ENCODE data around the gene LTBP1. TPM values are rescaled to one million over a fixed set of nuclear protein-coding genes. Genes with fewer than 3 reads are reported as not detected.

LTBP1 gene
- total RNA-seq, 2 donors from 2014 or later = 0.04 to 0.29 TPM

- no peaks in the 10 kb centered on the region for H3K36me3 Mint-ChIP-seq (ENCODE audit: low read depth)
- H3K27me3 Mint-ChIP-seq = peaks cover 14% of the 10 kb centered on the region
- no peak overlapping the region for H3K4me3 Mint-ChIP-seq
- no peaks in the 10 kb centered on the region for H3K9me3 Mint-ChIP-seq
- no peak for ATAC-seq (replicated peaks)
- no peaks in the 10 kb centered on the region for H3K4me1 Mint-ChIP-seq
- no peak overlapping the region for H3K27ac Mint-ChIP-seq
Observed at GRCh38 chr2:33236482-33237385, 290.0 kb downstream of the LTBP1 start.

GRCh38 chr2:33238111-33238510 is 291.4 kb downstream of the LTBP1 start:
- Mint-ChIP-seq H3K27ac (no peak overlapping the region), H3K36me3 (ENCODE audit: low read depth) (no peaks in the 10 kb centered on the region), H3K4me3 (no peak overlapping the region), H3K27me3 (peaks cover 7% of the 10 kb centered on the region), H3K4me1 (no peaks in the 10 kb centered on the region), H3K9me3 (no peaks in the 10 kb centered on the region)
- no peak for ATAC-seq (replicated peaks)

GRCh38 chr2:33240178-33240577 is 293.4 kb downstream of the LTBP1 start:
- no peak overlapping the region for H3K27ac Mint-ChIP-seq
- no peak for ATAC-seq (replicated peaks)
- H3K27me3 Mint-ChIP-seq = no peaks in the 10 kb centered on the region
- no peak overlapping the region for H3K4me3 Mint-ChIP-seq
- no peaks in the 10 kb centered on the region for H3K36me3 Mint-ChIP-seq (ENCODE audit: low read depth)
- H3K9me3 Mint-ChIP-seq = no peaks in the 10 kb centered on the region
- H3K4me1 Mint-ChIP-seq = no peaks in the 10 kb centered on the region

- Mint-ChIP-seq H3K9me3 (no peaks in the 10 kb centered on the region), H3K27ac (no peak overlapping the region), H3K4me1 (no peaks in the 10 kb centered on the region), H3K4me3 (no peak overlapping the region), H3K27me3 (no peaks in the 10 kb centered on the region), H3K36me3 (ENCODE audit: low read depth) (no peaks in the 10 kb centered on the region)
- no peak for ATAC-seq (replicated peaks)
Observed at GRCh38 chr2:33241072-33241471, 294.3 kb downstream of the LTBP1 start.

GRCh38 chr2:33241581-33241980 is 294.8 kb downstream of the LTBP1 start:
- no peak for ATAC-seq (replicated peaks)

GRCh38 chr2:33242845-33243244 is 296.1 kb downstream of the LTBP1 start:
- Mint-ChIP-seq H3K36me3 (ENCODE audit: low read depth) (no peaks in the 10 kb centered on the region), H3K27ac (no peak overlapping the region), H3K9me3 (no peaks in the 10 kb centered on the region), H3K4me1 (no peaks in the 10 kb centered on the region), H3K4me3 (no peak overlapping the region), H3K27me3 (no peaks in the 10 kb centered on the region)
- no peak for ATAC-seq (replicated peaks)

More at GRCh38 chr2:33241581-33241980, 294.8 kb downstream of the LTBP1 start:
- no peaks in the 10 kb centered on the region for H3K36me3 Mint-ChIP-seq (ENCODE audit: low read depth)
- H3K4me1 Mint-ChIP-seq = no peaks in the 10 kb centered on the region
- no peaks in the 10 kb centered on the region for H3K9me3 Mint-ChIP-seq
- no peaks in the 10 kb centered on the region for H3K27me3 Mint-ChIP-seq
- no peak overlapping the region for H3K4me3 Mint-ChIP-seq
- H3K27ac Mint-ChIP-seq = no peak overlapping the region

GRCh38 chr2:33246432-33246831 is 299.7 kb downstream of the LTBP1 start:
- Mint-ChIP-seq H3K36me3 (ENCODE audit: low read depth) (no peaks in the 10 kb centered on the region), H3K9me3 (no peaks in the 10 kb centered on the region), H3K4me1 (no peaks in the 10 kb centered on the region), H3K27ac (no peak overlapping the region), H3K27me3 (no peaks in the 10 kb centered on the region), H3K4me3 (no peak overlapping the region)
- no peak for ATAC-seq (replicated peaks)

GRCh38 chr2:33247365-33247764 is 300.6 kb downstream of the LTBP1 start:
- no peaks in the 10 kb centered on the region for H3K36me3 Mint-ChIP-seq (ENCODE audit: low read depth)
- no peaks in the 10 kb centered on the region for H3K9me3 Mint-ChIP-seq
- H3K4me3 Mint-ChIP-seq = no peak overlapping the region
- H3K4me1 Mint-ChIP-seq = no peaks in the 10 kb centered on the region
- H3K27ac Mint-ChIP-seq = no peak overlapping the region
- no peak for ATAC-seq (replicated peaks)
- H3K27me3 Mint-ChIP-seq = no peaks in the 10 kb centered on the region

GRCh38 chr2:33250417-33251029 is 303.8 kb downstream of the LTBP1 start:
- no peaks in the 10 kb centered on the region for H3K9me3 Mint-ChIP-seq
- no peaks in the 10 kb centered on the region for H3K4me1 Mint-ChIP-seq
- ATAC-seq (replicated peaks) = no peak
- no peak overlapping the region for H3K4me3 Mint-ChIP-seq
- no peaks in the 10 kb centered on the region for H3K27me3 Mint-ChIP-seq
- H3K36me3 Mint-ChIP-seq (ENCODE audit: low read depth) = no peaks in the 10 kb centered on the region
- H3K27ac Mint-ChIP-seq = no peak overlapping the region

- H3K4me3 Mint-ChIP-seq = no peak overlapping the region
- ATAC-seq (replicated peaks) = no peak
- no peaks in the 10 kb centered on the region for H3K36me3 Mint-ChIP-seq (ENCODE audit: low read depth)
- peaks cover 8% of the 10 kb centered on the region for H3K27me3 Mint-ChIP-seq
- no peaks in the 10 kb centered on the region for H3K9me3 Mint-ChIP-seq
- H3K27ac Mint-ChIP-seq = no peak overlapping the region
- no peaks in the 10 kb centered on the region for H3K4me1 Mint-ChIP-seq
Observed at GRCh38 chr2:33256162-33256755, 309.5 kb downstream of the LTBP1 start.

- H3K27me3 Mint-ChIP-seq = peaks cover 11% of the 10 kb centered on the region
- ATAC-seq (replicated peaks) = no peak
- H3K27ac Mint-ChIP-seq = no peak overlapping the region
- H3K36me3 Mint-ChIP-seq (ENCODE audit: low read depth) = no peaks in the 10 kb centered on the region
- H3K9me3 Mint-ChIP-seq = no peaks in the 10 kb centered on the region
- no peaks in the 10 kb centered on the region for H3K4me1 Mint-ChIP-seq
- no peak overlapping the region for H3K4me3 Mint-ChIP-seq
Observed at GRCh38 chr2:33258387-33258786, 311.6 kb downstream of the LTBP1 start.

- ATAC-seq (replicated peaks) = no peak
- peaks cover 11% of the 10 kb centered on the region for H3K27me3 Mint-ChIP-seq
- no peaks in the 10 kb centered on the region for H3K4me1 Mint-ChIP-seq
- no peak overlapping the region for H3K4me3 Mint-ChIP-seq
- no peak overlapping the region for H3K27ac Mint-ChIP-seq
- no peaks in the 10 kb centered on the region for H3K36me3 Mint-ChIP-seq (ENCODE audit: low read depth)
- no peaks in the 10 kb centered on the region for H3K9me3 Mint-ChIP-seq
Observed at GRCh38 chr2:33262097-33262496, 315.3 kb downstream of the LTBP1 start.

- no peak overlapping the region for H3K27ac Mint-ChIP-seq
- H3K9me3 Mint-ChIP-seq = no peaks in the 10 kb centered on the region
- H3K4me3 Mint-ChIP-seq = no peak overlapping the region
- no peaks in the 10 kb centered on the region for H3K4me1 Mint-ChIP-seq
- peaks cover 10% of the 10 kb centered on the region for H3K27me3 Mint-ChIP-seq
- ATAC-seq (replicated peaks) = no peak
- no peaks in the 10 kb centered on the region for H3K36me3 Mint-ChIP-seq (ENCODE audit: low read depth)
Observed at GRCh38 chr2:33264766-33265165, 318.0 kb downstream of the LTBP1 start.

- no peaks in the 10 kb centered on the region for H3K9me3 Mint-ChIP-seq
- H3K27ac Mint-ChIP-seq = no peak overlapping the region
- peak; percentile 48 for ATAC-seq (replicated peaks)
- no peaks in the 10 kb centered on the region for H3K4me1 Mint-ChIP-seq
- no peak overlapping the region for H3K4me3 Mint-ChIP-seq
- H3K36me3 Mint-ChIP-seq (ENCODE audit: low read depth) = no peaks in the 10 kb centered on the region
- H3K27me3 Mint-ChIP-seq = peaks cover 10% of the 10 kb centered on the region
Observed at GRCh38 chr2:33265584-33266338, 319.0 kb downstream of the LTBP1 start.

Data from activated T-helper 17 cell treated with anti-CD3 and anti-CD28 coated beads, Interleukin-2, amount 50 U/mL, for 72 hours (primary cell).